Muscle of leg (tissue), 11 donors: ENCODE results near the gene EHMT2. TPM values are rescaled to one million over a fixed set of nuclear protein-coding genes. Genes with fewer than 3 reads are reported as not detected.
"Not testable (repeated sequence)": the region's sequence is repeated elsewhere in the genome, so short reads cannot be mapped to it uniquely, and the experiment has no call there.

Experiments
- DNase-seq: peaks from one replicate; pipeline ENCODE4 v3.0.0; 2013
- H3K27ac ChIP-seq: one replicate; pipeline ENCODE4 v1.5.1; 2013; ENCODE audit warnings: mild to moderate bottlenecking, low read length, control low read depth
- H3K27me3 ChIP-seq: one replicate; pipeline ENCODE4 v1.6.1; 2013; ENCODE audit warnings: low read length; ENCODE audit not compliant: control insufficient read depth, insufficient read depth
- H3K36me3 ChIP-seq: one replicate; pipeline ENCODE4 v1.6.1; 2013; ENCODE audit warnings: low read length; ENCODE audit not compliant: control insufficient read depth, insufficient read depth
- H3K4me1 ChIP-seq: one replicate; pipeline ENCODE4 v1.6.1; 2013; ENCODE audit warnings: low read length; ENCODE audit not compliant: control insufficient read depth, insufficient read depth
- H3K4me3 ChIP-seq: one replicate; pipeline ENCODE4 v1.5.1; 2013; ENCODE audit warnings: low read length, control low read depth
- H3K9me3 ChIP-seq: replicated peaks from 2 replicates; pipeline ENCODE4 v1.6.1; 2013; ENCODE audit warnings: low read depth, low read length; ENCODE audit not compliant: control insufficient read depth
- WGBS: methylation state at CpG from one replicate; pipeline ENCODE4 v1.1.5; 2013; ENCODE audit warnings: missing lambda C conversion rate; ENCODE audit not compliant: insufficient coverage; 5-methylcytosine and 5-hydroxymethylcytosine counted together
- polyA plus RNA-seq, 8 donors: library from polyadenylated mRNA; unstranded; fragments of 120-200 nt; gene quantifications; one replicate each; pipeline versions ENCODE4 v1.2.1 to v1.2.3, GENCODE V29; 2013; ENCODE audit warnings: inconsistent platforms in 1 of 8, low replicate concordance in 1 of 8; ENCODE audit not compliant: insufficient read length in 8 of 8, insufficient read depth in 1 of 8
- total RNA-seq: library from RNA; stranded (reverse); fragments of 120-200 nt; gene quantifications from one replicate; pipeline ENCODE4 v1.2.4, GENCODE V29; 2013

EHMT2 gene
- total and polyA plus RNA-seq, 9 donors: 28.3 to 43.8 (median 32.5) TPM

- Histone ChIP-seq H3K4me3 (no peak overlapping the region), H3K4me1 (no peaks in the 10 kb centered on the region), H3K27ac (no peak overlapping the region), H3K27me3 (no peaks in the 10 kb centered on the region), H3K36me3 (no peaks in the 10 kb centered on the region), H3K9me3 (no peaks in the 10 kb centered on the region)
- no peak for DNase-seq
- no CpG with 5 or more reads among the region's 3 CpGs for WGBS
Measured at GRCh38 chr6:31935021-31935420, 37.5 kb upstream of the EHMT2 start.

- Histone ChIP-seq H3K4me1 (no peaks in the 10 kb centered on the region), H3K27me3 (no peaks in the 10 kb centered on the region), H3K4me3 (no peak overlapping the region), H3K27ac (no peak overlapping the region), H3K9me3 (no peaks in the 10 kb centered on the region), H3K36me3 (no peaks in the 10 kb centered on the region)
- WGBS: 89% methylated on average over 18 of the region's 19 CpGs
- DNase-seq: no peak
Measured at GRCh38 chr6:31933537-31933936, 36.0 kb upstream of the EHMT2 start.

- not testable (repeated sequence) for DNase-seq, H3K4me3 ChIP-seq, H3K27ac ChIP-seq, H3K36me3 ChIP-seq, H3K4me1 ChIP-seq, H3K27me3 ChIP-seq, H3K9me3 ChIP-seq
- WGBS: no CpG with 5 or more reads among the region's 32 CpGs
Measured at GRCh38 chr6:31932137-31932536, 34.6 kb upstream of the EHMT2 start.

GRCh38 chr6:31930962-31931361, 33.5 kb upstream of the EHMT2 start:
- Histone ChIP-seq H3K27ac (no peak overlapping the region), H3K36me3 (no peaks in the 10 kb centered on the region), H3K4me3 (no peak overlapping the region), H3K4me1 (no peaks in the 10 kb centered on the region), H3K9me3 (no peaks in the 10 kb centered on the region), H3K27me3 (peaks cover 6% of the 10 kb centered on the region)
- no CpG with 5 or more reads among the region's 1 CpG for WGBS
- no peak for DNase-seq

GRCh38 chr6:31928672-31928939, 31.1 kb upstream of the EHMT2 start:
- Histone ChIP-seq H3K36me3 (no peaks in the 10 kb centered on the region), H3K27ac (no peak overlapping the region), H3K4me1 (no peaks in the 10 kb centered on the region), H3K27me3 (peaks cover 6% of the 10 kb centered on the region), H3K4me3 (no peak overlapping the region), H3K9me3 (no peaks in the 10 kb centered on the region)
- WGBS: 47% methylated on average over 6 of the region's 9 CpGs
- no peak for DNase-seq

GRCh38 chr6:31927863-31928671, 30.6 kb upstream of the EHMT2 start:
- Histone ChIP-seq H3K27ac (no peak overlapping the region), H3K4me3 (no peak overlapping the region)
- WGBS: 74% methylated on average over 6 of the region's 11 CpGs

GRCh38 chr6:31927242-31927862, 29.9 kb upstream of the EHMT2 start, which contains the start of gene C2:
TSS of gene C2 (plus strand) at chr6:31927717. CDS start at chr6:31927753, 36 bp downstream.
- peak; percentile 12 for DNase-seq
- peaks cover 6% of the 10 kb centered on the region for H3K27me3 ChIP-seq
- 60% methylated on average over 3 of the region's 11 CpGs for WGBS
- no peaks in the 10 kb centered on the region for H3K36me3 ChIP-seq
- H3K4me3 ChIP-seq: no peak within 1 kb of the TSS
- no peak within 1 kb of the TSS for H3K27ac ChIP-seq
- H3K4me1 ChIP-seq: no peaks in the 10 kb centered on the region
- H3K9me3 ChIP-seq: no peaks in the 10 kb centered on the region

More at GRCh38 chr6:31927863-31928671, 30.6 kb upstream of the EHMT2 start:
- H3K4me1 ChIP-seq: no peaks in the 10 kb centered on the region
- no peaks in the 10 kb centered on the region for H3K36me3 ChIP-seq
- H3K9me3 ChIP-seq: no peaks in the 10 kb centered on the region
- DNase-seq: no peak
- H3K27me3 ChIP-seq: peaks cover 6% of the 10 kb centered on the region

GRCh38 chr6:31922942-31923341, 25.4 kb upstream of the EHMT2 start:
- no peak overlapping the region for H3K4me3 ChIP-seq
- peaks cover 5% of the 10 kb centered on the region for H3K27me3 ChIP-seq
- H3K36me3 ChIP-seq: no peaks in the 10 kb centered on the region
- no peaks in the 10 kb centered on the region for H3K4me1 ChIP-seq
- no peaks in the 10 kb centered on the region for H3K9me3 ChIP-seq
- no peak overlapping the region for H3K27ac ChIP-seq
- no peak for DNase-seq
- 20% methylated on average over 5 of the region's 5 CpGs for WGBS

GRCh38 chr6:31920811-31921210, 23.3 kb upstream of the EHMT2 start:
- H3K36me3 ChIP-seq: no peaks in the 10 kb centered on the region
- H3K4me3 ChIP-seq: no peak overlapping the region
- no peaks in the 10 kb centered on the region for H3K9me3 ChIP-seq
- WGBS: 75% methylated on average over 1 of the region's 2 CpGs
- no peak overlapping the region for H3K27ac ChIP-seq
- DNase-seq: no peak
- H3K27me3 ChIP-seq: no peaks in the 10 kb centered on the region
- no peaks in the 10 kb centered on the region for H3K4me1 ChIP-seq

GRCh38 chr6:31919624-31920303, 22.3 kb upstream of the EHMT2 start:
- Histone ChIP-seq H3K4me1 (no peaks in the 10 kb centered on the region), H3K9me3 (no peaks in the 10 kb centered on the region), H3K27me3 (no peaks in the 10 kb centered on the region), H3K36me3 (no peaks in the 10 kb centered on the region), H3K27ac (no peak overlapping the region), H3K4me3 (no peak overlapping the region)
- no CpG with 5 or more reads among the region's 6 CpGs for WGBS
- DNase-seq: no peak
